HG02981 (cell line): Measurements from ENCODE around the gene S100A8.
"Not testable (repeated sequence)": the region's sequence is repeated elsewhere in the genome, so short reads cannot be mapped to it uniquely, and the experiment has no call there.

Experiments used
- ATAC-seq: cut with Tn5 transposase; IDR thresholded peaks from one replicate; pipeline ENCODE4 v1.9.1; 2021; ENCODE audit warnings: mild to moderate bottlenecking, moderate library complexity; ENCODE audit not compliant: unreplicated experiment

Gene S100A8

GRCh38 chr1:153390938-153391710 is at the start of gene S100A8:
S100A8 (minus strand) TSS chr1:153391073; CDS start chr1:153390535, 538 bp downstream.
- no peak for ATAC-seq

- no peak for ATAC-seq
Observed at GRCh38 chr1:153439273-153439672, 48.4 kb upstream of the S100A8 start.

GRCh38 chr1:153438599-153438998 is 47.7 kb upstream of the S100A8 start:
- no peak for ATAC-seq

- no peak for ATAC-seq
Observed at GRCh38 chr1:153437236-153437635, 46.4 kb upstream of the S100A8 start.

GRCh38 chr1:153434746-153435455 is 44.0 kb upstream of the S100A8 start:
- no peak for ATAC-seq

- no peak for ATAC-seq
Observed at GRCh38 chr1:153432874-153433681, 42.2 kb upstream of the S100A8 start.

GRCh38 chr1:153431928-153432327 is 41.1 kb upstream of the S100A8 start:
- ATAC-seq = no peak

- ATAC-seq = no peak
Observed at GRCh38 chr1:153431427-153431826, 40.6 kb upstream of the S100A8 start.

- ATAC-seq = no peak
Observed at GRCh38 chr1:153431002-153431401, 40.1 kb upstream of the S100A8 start.

- no peak for ATAC-seq
Observed at GRCh38 chr1:153430561-153430960, 39.7 kb upstream of the S100A8 start.

GRCh38 chr1:153430166-153430553 is 39.3 kb upstream of the S100A8 start:
- ATAC-seq = no peak

GRCh38 chr1:153429266-153430165 is 38.6 kb upstream of the S100A8 start:
- ATAC-seq = no peak

GRCh38 chr1:153428791-153429190 is 37.9 kb upstream of the S100A8 start:
- no peak for ATAC-seq

- ATAC-seq = no peak
Observed at GRCh38 chr1:153428073-153428638, 37.3 kb upstream of the S100A8 start.

GRCh38 chr1:153426809-153427208 is 35.9 kb upstream of the S100A8 start:
- ATAC-seq = no peak

GRCh38 chr1:153422450-153423068 is 31.7 kb upstream of the S100A8 start:
- ATAC-seq = no peak

- ATAC-seq = no peak
Observed at GRCh38 chr1:153420306-153420705, 29.4 kb upstream of the S100A8 start.

GRCh38 chr1:153419436-153419793 is 28.5 kb upstream of the S100A8 start:
- ATAC-seq = not testable (repeated sequence)

GRCh38 chr1:153418758-153419435 is 28.0 kb upstream of the S100A8 start:
- not testable (repeated sequence) for ATAC-seq
